ENCODE data around the gene TMEM260. TPM values are rescaled to one million over a fixed set of nuclear protein-coding genes. Genes with fewer than 3 reads are reported as not detected.

The TMEM260 gene
- total RNA-seq, 2 donors from 2014 or later: 29.4 to 40.8 TPM

- Mint-ChIP-seq H3K36me3 (ENCODE audit: low read depth) (peaks cover 89% of the 10 kb centered on the region), H3K4me1 (no peaks in the 10 kb centered on the region), H3K27me3 (ENCODE audit: insufficient read depth) (no peaks in the 10 kb centered on the region), H3K9me3 (peaks cover 28% of the 10 kb centered on the region), H3K4me3 (no peak overlapping the region), H3K27ac (no peak overlapping the region)
- no peak overlapping the region for H3K9ac ChIP-seq (ENCODE audit: extremely low read depth, low read length, poor library complexity, severe bottlenecking)
- H3K27me3 ChIP-seq (ENCODE audit: control insufficient read depth, insufficient read depth, low read length, poor library complexity, severe bottlenecking): no peaks in the 10 kb centered on the region
- no peak for TF ChIP-seq CTCF (conservative IDR thresholded peaks at IDR 0.05)
- H3K27ac ChIP-seq (ENCODE audit: low read depth, low read length): no peak overlapping the region
- H3K4me1 ChIP-seq (ENCODE audit: control insufficient read depth, insufficient read depth, low read length): no peaks in the 10 kb centered on the region
- peaks cover 92% of the 10 kb centered on the region for H3K36me3 ChIP-seq (ENCODE audit: control insufficient read depth, insufficient read depth, low read length)
- no peak overlapping the region for H3K4me3 ChIP-seq (ENCODE audit: low read length)
- no peak for DNase-seq
- 100% methylated on average over 1 of the region's 1 CpG; no CpG with 5 or more reads in 1 of the 2 experiments for WGBS, 2 experiments (ENCODE audit: insufficient coverage in 1 of 2, insufficient read length in 1 of 2)
- peaks cover 63% of the 10 kb centered on the region for H3K9me3 ChIP-seq (ENCODE audit: control insufficient read depth, low read length)
These were observed 53.9 kb downstream of the TMEM260 start for GRCh38 chr14:56633544-56633943.

GRCh38 chr14:56635041-56635440 lies 55.4 kb downstream of the TMEM260 start:
- Histone ChIP-seq H3K36me3 (ENCODE audit: control insufficient read depth, insufficient read depth, low read length) (peaks cover 96% of the 10 kb centered on the region), H3K27me3 (ENCODE audit: control insufficient read depth, insufficient read depth, low read length, poor library complexity, severe bottlenecking) (no peaks in the 10 kb centered on the region), H3K4me3 (ENCODE audit: low read length) (no peak overlapping the region), H3K9ac (ENCODE audit: extremely low read depth, low read length, poor library complexity, severe bottlenecking) (no peak overlapping the region), H3K4me1 (ENCODE audit: control insufficient read depth, insufficient read depth, low read length) (no peaks in the 10 kb centered on the region), H3K27ac (ENCODE audit: low read depth, low read length) (no peak overlapping the region), H3K9me3 (ENCODE audit: control insufficient read depth, low read length) (peaks cover 63% of the 10 kb centered on the region)
- no peak for TF ChIP-seq CTCF (conservative IDR thresholded peaks at IDR 0.05)
- no peak overlapping the region for H3K27ac Mint-ChIP-seq
- peaks cover 93% of the 10 kb centered on the region for H3K36me3 Mint-ChIP-seq (ENCODE audit: low read depth)
- 100% methylated on average over 1 to 2 of the region's 2 CpGs for WGBS, 2 experiments (ENCODE audit: insufficient coverage in 1 of 2, insufficient read length in 1 of 2)
- no peaks in the 10 kb centered on the region for H3K27me3 Mint-ChIP-seq (ENCODE audit: insufficient read depth)
- H3K4me1 Mint-ChIP-seq: no peaks in the 10 kb centered on the region
- no peak for DNase-seq
- no peak overlapping the region for H3K4me3 Mint-ChIP-seq
- H3K9me3 Mint-ChIP-seq: peaks cover 33% of the 10 kb centered on the region

GRCh38 chr14:56647493-56647892 lies 67.9 kb downstream of the TMEM260 start:
- H3K27me3 ChIP-seq (ENCODE audit: control insufficient read depth, insufficient read depth, low read length, poor library complexity, severe bottlenecking): no peaks in the 10 kb centered on the region
- TF ChIP-seq CTCF (conservative IDR thresholded peaks at IDR 0.05): no peak
- H3K4me1 Mint-ChIP-seq: peaks cover 16% of the 10 kb centered on the region
- no peaks in the 10 kb centered on the region for H3K4me1 ChIP-seq (ENCODE audit: control insufficient read depth, insufficient read depth, low read length)
- 70 to 80% methylated on average over 2 of the region's 2 CpGs for WGBS, 2 experiments (ENCODE audit: insufficient coverage in 1 of 2, insufficient read length in 1 of 2)
- peaks cover 16% of the 10 kb centered on the region for H3K36me3 Mint-ChIP-seq (ENCODE audit: low read depth)
- H3K4me3 Mint-ChIP-seq: no peak overlapping the region
- H3K27me3 Mint-ChIP-seq (ENCODE audit: insufficient read depth): no peaks in the 10 kb centered on the region
- H3K27ac ChIP-seq (ENCODE audit: low read depth, low read length): no peak overlapping the region
- H3K27ac Mint-ChIP-seq: no peak overlapping the region
- no peak for DNase-seq
- no peak overlapping the region for H3K4me3 ChIP-seq (ENCODE audit: low read length)
- peaks cover 11% of the 10 kb centered on the region for H3K9me3 Mint-ChIP-seq
- peaks cover 21% of the 10 kb centered on the region for H3K36me3 ChIP-seq (ENCODE audit: control insufficient read depth, insufficient read depth, low read length)
- peaks cover 4% of the 10 kb centered on the region for H3K9me3 ChIP-seq (ENCODE audit: control insufficient read depth, low read length)
- H3K9ac ChIP-seq (ENCODE audit: extremely low read depth, low read length, poor library complexity, severe bottlenecking): no peak overlapping the region

All from endodermal cell (in vitro differentiated cells).